Hepatocyte (in vitro differentiated cells): Measurements from ENCODE around the gene CNR2. TPM values are rescaled to one million over a fixed set of nuclear protein-coding genes. Genes with fewer than 3 reads are reported as not detected.
"Not testable (repeated sequence)": the region's sequence is repeated elsewhere in the genome, so short reads cannot be mapped to it uniquely, and the experiment has no call there.

ENCODE experiments used
- DNase-seq: peaks from one replicate; pipeline ENCODE4 v3.0.0-alpha.2; 2016; ENCODE audit warnings: low spot score
- H2AFZ ChIP-seq: fragments of 200-600 bp; sonication (generic); 2 replicates; pipeline ENCODE4 v1.6.0; 2016; ENCODE audit warnings: antibody characterized with exemption, mild to moderate bottlenecking
- H3K27ac ChIP-seq: fragments of 200-600 bp; sonication (generic); 2 replicates; pipeline ENCODE4 v1.5.1; 2016; ENCODE audit warnings: mild to moderate bottlenecking
- H3K27me3 ChIP-seq: fragments of 200-600 bp; sonication (generic); 2 replicates; pipeline ENCODE4 v1.6.1; 2016
- H3K36me3 ChIP-seq: fragments of 200-600 bp; sonication (generic); replicated peaks from 2 replicates; pipeline ENCODE4 v1.5.1; 2016; ENCODE audit warnings: low read depth; ENCODE audit not compliant: insufficient read depth
- H3K4me1 ChIP-seq: fragments of 200-600 bp; sonication (generic); 2 replicates; pipeline ENCODE4 v1.5.1; 2016; ENCODE audit warnings: mild to moderate bottlenecking, moderate library complexity; ENCODE audit not compliant: insufficient read depth
- H3K4me2 ChIP-seq: fragments of 200-600 bp; sonication (generic); 2 replicates; pipeline ENCODE4 v1.6.0; 2016
- H3K4me3 ChIP-seq: fragments of 200-600 bp; sonication (generic); 2 replicates; pipeline ENCODE4 v1.5.1; 2016; ENCODE audit warnings: mild to moderate bottlenecking
- H3K79me2 ChIP-seq: fragments of 200-600 bp; sonication (generic); 2 replicates; pipeline ENCODE4 v1.6.0; 2017; ENCODE audit warnings: mild to moderate bottlenecking
- H3K9me2 ChIP-seq: fragments of 200-600 bp; sonication (generic); replicated peaks from 2 replicates; pipeline ENCODE4 v1.6.0; 2017; ENCODE audit warnings: mild to moderate bottlenecking; ENCODE audit not compliant: insufficient read depth
- H3K9me3 ChIP-seq: fragments of 200-600 bp; sonication (generic); 2 replicates; pipeline ENCODE4 v1.5.1; 2016; ENCODE audit warnings: low read depth, mild to moderate bottlenecking
- H4K20me1 ChIP-seq: fragments of 200-600 bp; sonication (generic); 2 replicates; pipeline ENCODE4 v1.6.0; 2016; ENCODE audit warnings: mild to moderate bottlenecking; ENCODE audit not compliant: insufficient read depth, poor library complexity, severe bottlenecking
- CTCF ChIP-seq: fragments of 200-600 bp; sonication (generic); IDR thresholded peaks from 2 replicates; pipeline ENCODE4 v1.5.1; 2016; ENCODE audit warnings: antibody characterized with exemption, mild to moderate bottlenecking; ENCODE audit not compliant: poor library complexity
- EZH2 ChIP-seq: fragments of 200-600 bp; sonication (generic); IDR thresholded peaks from 2 replicates; pipeline ENCODE4 v1.6.1; 2016; ENCODE audit warnings: antibody characterized with exemption, mild to moderate bottlenecking, borderline replicate concordance
- EZH2phosphoT487 ChIP-seq: fragments of 200-600 bp; sonication (generic); IDR thresholded peaks from one replicate; pipeline ENCODE4 v1.6.1; 2018; ENCODE audit warnings: antibody characterized with exemption, mild to moderate bottlenecking, low read depth, moderate library complexity; ENCODE audit not compliant: unreplicated experiment, severe bottlenecking
- WGBS: methylation state at CpG from one replicate; pipeline ENCODE4 v1.1.6; 2016; ENCODE audit warnings: low lambda C conversion rate; ENCODE audit errors: missing lambda C conversion rate; 5-methylcytosine and 5-hydroxymethylcytosine counted together
- polyA plus RNA-seq: library from polyadenylated mRNA; unstranded; fragments of >200 nt; fragmentation: Nextera tagmentation; extraction: Ambion mirVana; gene quantifications from 2 replicates; pipeline ENCODE4 v1.2.1, GENCODE V29; 2016
- total RNA-seq: library from RNA; depleted of rRNA; stranded (reverse); fragments of >200 nt; gene quantifications from 2 replicates; pipeline ENCODE4 v1.2.3, GENCODE V29; 2014

The CNR2 gene
- total and polyA plus RNA-seq, 2 experiments from 2014 or later, result not detected

GRCh38 chr1:23958810-23959460 is 45.8 kb upstream of the CNR2 start:
- WGBS, result 7% methylated on average over 26 of the region's 30 CpGs
- Histone ChIP-seq H3K9me2 (no peaks in the 10 kb centered on the region), H2AFZ (peak overlapping the region; percentile 47), H3K4me3 (peak overlapping the region; percentile 38), H3K9me3 (no peaks in the 10 kb centered on the region), H3K36me3 (no peaks in the 10 kb centered on the region), H4K20me1 (peaks cover 8% of the 10 kb centered on the region), H3K27ac (peak overlapping the region; percentile 93), H3K79me2 (peaks cover 22% of the 10 kb centered on the region), H3K4me1 (no peaks in the 10 kb centered on the region), H3K27me3 (no peaks in the 10 kb centered on the region), H3K4me2 (peak overlapping the region; percentile 81)
- peak; percentile 92 for DNase-seq
- TF ChIP-seq CTCF, result peak; percentile 48
- TF ChIP-seq EZH2, result no peak
- TF ChIP-seq EZH2phosphoT487, result no peak

- H3K27ac ChIP-seq, result peak overlapping the region; percentile 93
- H3K36me3 ChIP-seq, H3K27me3 ChIP-seq, H3K4me1 ChIP-seq, DNase-seq, H3K9me2 ChIP-seq, H4K20me1 ChIP-seq, H3K9me3 ChIP-seq: not testable (repeated sequence)
- peak overlapping the region; percentile 38 for H3K4me3 ChIP-seq
- H3K79me2 ChIP-seq, result peaks cover 22% of the 10 kb centered on the region
- peak overlapping the region; percentile 47 for H2AFZ ChIP-seq
- H3K4me2 ChIP-seq, result peak overlapping the region; percentile 81
- WGBS, result 79% methylated on average over 19 of the region's 19 CpGs
Observed at GRCh38 chr1:23958040-23958809, 45.1 kb upstream of the CNR2 start.

- Histone ChIP-seq H3K9me3 (no peaks in the 10 kb centered on the region), H3K27ac (no peak overlapping the region), H3K27me3 (no peaks in the 10 kb centered on the region), H3K4me3 (no peak overlapping the region), H3K36me3 (no peaks in the 10 kb centered on the region), H4K20me1 (peaks cover 8% of the 10 kb centered on the region), H3K9me2 (no peaks in the 10 kb centered on the region), H3K79me2 (peaks cover 22% of the 10 kb centered on the region), H2AFZ (no peak overlapping the region), H3K4me2 (no peak overlapping the region), H3K4me1 (no peaks in the 10 kb centered on the region)
- 37% methylated on average over 7 of the region's 7 CpGs for WGBS
- peak; percentile 28 for DNase-seq
- TF ChIP-seq EZH2phosphoT487 (no peak), EZH2 (no peak), CTCF (no peak)
Observed at GRCh38 chr1:23957096-23957495, 43.9 kb upstream of the CNR2 start.

GRCh38 chr1:23953020-23953419 is 39.9 kb upstream of the CNR2 start:
- no peak overlapping the region for H3K4me3 ChIP-seq
- no peaks in the 10 kb centered on the region for H3K9me3 ChIP-seq
- no peak overlapping the region for H3K27ac ChIP-seq
- H3K9me2 ChIP-seq, result no peaks in the 10 kb centered on the region
- no peaks in the 10 kb centered on the region for H3K4me1 ChIP-seq
- TF ChIP-seq CTCF, result no peak
- no peak for TF ChIP-seq EZH2phosphoT487
- no peak for TF ChIP-seq EZH2
- H3K79me2 ChIP-seq, result no peaks in the 10 kb centered on the region
- DNase-seq, result no peak
- no peak overlapping the region for H3K4me2 ChIP-seq
- H2AFZ ChIP-seq, result no peak overlapping the region
- H4K20me1 ChIP-seq, result no peaks in the 10 kb centered on the region
- WGBS, result 81% methylated on average over 3 of the region's 3 CpGs
- H3K36me3 ChIP-seq, result no peaks in the 10 kb centered on the region
- H3K27me3 ChIP-seq, result no peaks in the 10 kb centered on the region
